NCI-H1436 treated with DMSO at 0.1 percent for 48 hours (cell line): ENCODE results near the gene DFFA.
A peak's percentile ranks its signal among the peaks of the same experiment; 100 is the strongest.
"Not testable (repeated sequence)": the region's sequence is repeated elsewhere in the genome, so short reads cannot be mapped to it uniquely, and the experiment has no call there.

Experiments used
- DNase-seq: peaks from one replicate; lab custom pipeline; 2025; lab: John Stamatoyannopoulos, UW

The DFFA gene

GRCh38 chr1:10504249-10504648 lies 31.9 kb upstream of the DFFA start:
- no peak for DNase-seq

DNA sequence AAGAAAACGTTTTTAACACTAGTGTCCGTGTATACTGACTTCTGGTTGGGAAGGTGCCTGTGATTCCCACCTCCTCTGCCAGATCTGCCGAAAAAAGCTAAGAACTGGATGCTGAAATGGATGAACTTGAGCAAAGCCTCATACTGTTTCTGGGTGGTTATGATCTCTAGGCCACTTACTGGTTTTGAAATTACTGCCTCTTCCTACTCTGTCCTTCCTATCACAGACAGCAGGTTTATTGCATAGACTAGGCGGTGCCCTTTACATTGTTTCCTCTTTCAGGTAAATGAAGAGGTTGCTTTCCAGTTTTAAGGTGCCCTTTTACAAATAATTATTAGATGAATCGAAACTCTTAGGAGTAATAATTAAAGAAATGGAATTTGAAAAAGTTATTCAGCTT lies 29.9 kb upstream of the DFFA start:
- no peak for DNase-seq

DNA sequence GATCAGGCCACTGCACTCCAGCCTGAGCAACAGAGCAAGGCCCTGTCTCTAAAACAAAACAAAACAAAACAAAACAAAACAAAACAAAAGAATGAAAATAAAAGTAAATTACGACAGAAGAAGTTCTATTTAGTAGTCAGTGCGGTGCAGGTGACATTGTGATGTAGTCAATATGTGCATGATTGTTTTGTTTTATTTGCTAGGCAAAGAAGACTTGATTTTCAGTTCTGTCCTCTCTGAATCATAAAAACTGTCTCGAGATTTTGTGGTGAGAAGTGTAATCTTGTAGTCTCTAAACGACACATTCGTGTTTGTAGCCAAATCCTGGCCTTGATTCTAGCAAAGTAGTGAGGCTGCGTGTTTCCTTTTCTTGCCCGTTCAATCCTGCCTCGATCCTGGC lies 25.9 kb upstream of the DFFA start:
- DNase-seq: no peak

DNA sequence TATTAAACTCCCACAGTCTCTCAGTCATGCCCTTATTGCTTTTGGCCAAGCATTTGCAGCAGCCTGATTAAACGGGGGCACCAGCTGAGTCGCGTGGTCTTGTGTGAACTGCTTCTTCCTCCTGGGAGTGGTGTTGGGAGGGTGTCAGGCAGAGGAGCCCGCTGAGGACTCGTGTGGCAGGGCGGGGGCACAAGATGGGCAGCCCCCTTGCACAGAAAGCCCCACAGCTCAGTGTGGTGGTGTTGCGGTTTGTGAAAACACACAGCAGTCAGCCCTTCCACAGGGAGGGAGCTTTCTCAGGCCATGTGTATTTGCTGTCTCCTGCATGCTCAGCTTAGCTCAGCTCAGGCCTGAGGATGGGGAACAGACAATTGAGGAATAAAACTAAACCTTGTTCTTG lies 24.8 kb upstream of the DFFA start:
- no peak for DNase-seq

DNA sequence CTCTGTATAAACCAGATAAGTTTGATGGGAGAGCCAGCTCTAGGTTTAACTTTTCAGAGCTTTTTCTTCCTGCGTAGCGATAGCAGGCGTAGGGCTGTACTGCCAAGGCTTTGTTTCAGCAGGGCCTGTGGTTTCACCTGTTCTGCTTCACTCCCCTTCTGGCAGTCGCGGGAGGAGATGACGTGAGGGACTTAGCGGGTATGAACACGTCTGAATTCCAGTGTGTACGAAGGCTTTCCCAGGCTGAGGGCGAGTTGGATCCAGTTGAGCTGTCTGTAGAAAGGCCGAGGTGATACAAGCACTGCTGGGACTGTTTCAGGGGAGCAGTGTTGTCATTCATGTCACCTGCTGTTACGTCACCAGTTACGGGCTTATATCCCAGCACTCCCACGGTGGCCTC lies 23.6 kb upstream of the DFFA start:
- DNase-seq: no peak

- no peak for DNase-seq
Observed at GRCh38 chr1:10495475-10495817, 23.1 kb upstream of the DFFA start.

DNA sequence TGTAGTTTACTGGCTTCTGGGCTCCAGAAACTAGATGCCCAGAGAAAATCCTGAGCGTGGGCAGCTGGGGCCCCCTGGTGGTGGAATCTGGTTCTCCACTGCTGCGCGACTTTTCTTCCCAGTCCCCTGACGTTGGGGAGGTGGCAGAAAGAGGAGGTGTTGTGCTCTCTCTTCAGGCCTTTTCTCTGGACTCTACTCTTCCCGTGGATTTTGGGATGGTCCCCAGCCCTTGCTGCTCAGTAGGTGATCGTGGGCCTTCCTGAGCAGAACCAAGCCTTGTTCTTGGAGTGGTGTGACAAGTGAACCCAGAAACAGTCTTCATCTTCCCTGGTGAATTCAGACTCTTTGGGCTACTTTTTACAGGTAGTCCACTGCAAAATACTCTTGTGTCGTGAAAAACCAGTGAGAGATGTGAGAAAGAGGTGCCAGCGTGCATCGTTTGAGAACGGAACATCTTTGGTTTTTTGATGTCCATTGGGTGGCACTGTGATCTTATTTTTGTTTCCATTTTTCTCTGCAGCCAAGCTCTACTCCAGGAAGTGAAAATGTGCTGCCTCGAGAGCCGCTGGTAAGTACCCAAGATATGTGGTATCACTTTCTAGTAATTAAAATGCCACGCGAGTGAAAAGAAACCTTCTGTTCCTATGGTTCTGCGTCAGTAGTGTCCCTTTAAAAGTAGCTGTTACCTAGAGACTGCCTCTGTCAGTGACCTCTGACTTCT lies 22.6 kb upstream of the DFFA start:
- peak; percentile 23 for DNase-seq

DNA sequence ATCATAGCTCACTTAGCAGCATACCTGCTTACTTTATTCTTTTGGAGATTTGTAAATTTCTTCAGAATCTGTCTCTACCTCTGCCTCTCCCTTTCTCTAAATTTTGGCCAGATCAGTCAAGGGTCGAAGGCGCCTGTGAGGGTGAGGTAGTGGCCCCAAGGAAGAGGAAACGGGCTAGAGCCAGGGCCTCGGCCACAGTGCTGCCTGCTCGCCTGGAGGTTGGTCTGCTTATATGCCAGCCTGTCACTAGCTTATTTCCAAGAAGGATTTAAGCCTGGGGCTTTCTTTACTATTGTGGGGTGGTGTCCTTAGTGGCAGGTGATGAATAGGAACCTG lies 22.1 kb upstream of the DFFA start:
- no peak for DNase-seq

- DNase-seq: no peak
Observed at GRCh38 chr1:10490286-10490970, 18.1 kb upstream of the DFFA start.

DNA sequence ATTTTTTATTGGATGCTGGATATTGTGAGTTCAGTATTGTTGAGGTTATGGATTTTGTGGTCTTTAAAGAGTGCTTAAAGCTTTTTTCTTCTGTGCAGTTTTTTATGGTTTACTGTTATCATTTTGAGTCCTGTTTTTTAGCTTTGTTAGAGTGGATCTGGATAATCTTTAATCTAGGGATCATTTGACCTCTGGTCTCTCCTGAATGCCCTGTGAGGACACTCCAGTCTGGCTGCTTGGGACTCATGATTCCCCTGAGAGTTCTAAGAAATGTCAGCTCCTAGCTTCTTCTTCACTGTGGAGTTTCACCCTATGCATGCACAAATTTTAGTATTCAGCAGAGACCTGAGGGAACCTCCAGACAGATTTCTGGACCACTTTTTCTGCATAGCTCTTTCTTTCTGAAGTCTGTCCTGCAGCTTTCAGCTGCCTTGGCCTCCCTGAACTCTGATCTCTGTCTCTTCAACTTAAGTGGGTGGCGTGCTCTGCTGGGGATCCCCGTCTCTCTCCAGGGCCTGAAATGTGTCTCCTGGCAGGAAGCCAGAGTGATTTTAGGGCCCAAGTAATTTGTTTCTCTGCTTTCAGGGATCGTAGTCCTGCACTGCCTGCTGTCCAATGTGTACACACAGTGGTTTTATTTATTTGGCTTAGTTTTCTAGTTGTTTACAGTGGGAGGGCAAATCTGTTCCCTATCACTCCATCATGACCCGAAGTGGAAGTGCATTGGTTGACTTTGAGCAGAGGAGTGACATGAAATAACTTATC lies 17.1 kb upstream of the DFFA start:
- DNase-seq: no peak

- no peak for DNase-seq
Observed at GRCh38 chr1:10484521-10484920, 12.2 kb upstream of the DFFA start.

DNA sequence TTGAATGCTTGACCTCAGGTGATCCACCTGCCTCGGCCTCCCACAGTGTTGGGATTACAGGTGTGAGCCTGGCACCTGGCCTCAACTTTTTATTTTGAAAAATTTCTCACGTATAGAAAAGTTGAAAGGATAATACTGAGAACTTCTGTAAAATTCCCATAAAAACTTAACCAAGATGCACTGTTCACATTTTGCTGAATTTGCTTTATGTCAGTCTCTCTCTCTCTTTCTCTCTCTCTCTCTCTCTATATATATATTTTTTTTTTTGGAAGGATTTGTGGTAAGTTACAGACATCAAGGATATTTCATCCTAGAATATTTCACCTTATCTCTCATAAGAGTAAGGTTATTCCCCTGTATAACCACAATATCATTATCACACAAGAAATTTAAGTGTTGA lies 8.3 kb upstream of the DFFA start:
- DNase-seq: no peak

DNA sequence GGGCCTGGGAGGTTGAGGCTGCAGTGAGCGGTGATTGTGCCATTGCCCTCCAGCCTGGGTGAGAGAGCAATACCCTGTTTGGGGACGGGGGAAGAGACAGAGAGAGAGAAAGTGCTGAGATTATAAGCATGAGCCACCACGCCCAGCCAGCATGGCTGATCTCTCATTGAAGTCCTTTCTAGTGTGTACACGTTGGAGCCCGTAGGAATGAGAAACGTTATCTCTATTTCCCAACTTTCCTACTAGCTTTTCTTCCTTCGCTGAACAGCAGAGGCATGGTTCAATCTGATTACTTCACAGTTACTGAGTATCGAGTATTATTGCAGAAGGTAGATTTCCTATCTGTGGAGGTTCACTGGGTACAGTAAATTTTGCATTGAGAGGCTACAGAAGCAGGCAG lies 7.0 kb upstream of the DFFA start:
- DNase-seq: no peak

DNA sequence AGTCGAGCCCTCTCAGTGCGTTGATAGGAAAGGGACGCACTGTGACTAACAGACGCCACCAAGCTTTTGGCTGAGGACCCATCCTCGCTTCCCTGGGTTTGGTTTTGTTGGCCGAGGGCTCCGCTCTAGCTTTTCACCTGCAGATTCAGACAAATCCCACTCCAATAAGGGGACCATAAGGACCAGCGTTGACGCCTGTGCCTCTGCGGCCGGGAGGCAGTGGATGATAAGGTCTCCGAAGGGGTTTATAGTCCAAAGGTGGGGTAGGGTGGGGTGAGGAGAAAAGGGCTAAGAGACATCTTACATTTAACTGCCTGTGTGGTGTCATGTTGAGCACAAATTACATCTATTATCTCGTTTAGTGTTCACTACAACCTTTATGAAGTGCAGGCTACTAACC lies 3.2 kb upstream of the DFFA start:
- no peak for DNase-seq

DNA sequence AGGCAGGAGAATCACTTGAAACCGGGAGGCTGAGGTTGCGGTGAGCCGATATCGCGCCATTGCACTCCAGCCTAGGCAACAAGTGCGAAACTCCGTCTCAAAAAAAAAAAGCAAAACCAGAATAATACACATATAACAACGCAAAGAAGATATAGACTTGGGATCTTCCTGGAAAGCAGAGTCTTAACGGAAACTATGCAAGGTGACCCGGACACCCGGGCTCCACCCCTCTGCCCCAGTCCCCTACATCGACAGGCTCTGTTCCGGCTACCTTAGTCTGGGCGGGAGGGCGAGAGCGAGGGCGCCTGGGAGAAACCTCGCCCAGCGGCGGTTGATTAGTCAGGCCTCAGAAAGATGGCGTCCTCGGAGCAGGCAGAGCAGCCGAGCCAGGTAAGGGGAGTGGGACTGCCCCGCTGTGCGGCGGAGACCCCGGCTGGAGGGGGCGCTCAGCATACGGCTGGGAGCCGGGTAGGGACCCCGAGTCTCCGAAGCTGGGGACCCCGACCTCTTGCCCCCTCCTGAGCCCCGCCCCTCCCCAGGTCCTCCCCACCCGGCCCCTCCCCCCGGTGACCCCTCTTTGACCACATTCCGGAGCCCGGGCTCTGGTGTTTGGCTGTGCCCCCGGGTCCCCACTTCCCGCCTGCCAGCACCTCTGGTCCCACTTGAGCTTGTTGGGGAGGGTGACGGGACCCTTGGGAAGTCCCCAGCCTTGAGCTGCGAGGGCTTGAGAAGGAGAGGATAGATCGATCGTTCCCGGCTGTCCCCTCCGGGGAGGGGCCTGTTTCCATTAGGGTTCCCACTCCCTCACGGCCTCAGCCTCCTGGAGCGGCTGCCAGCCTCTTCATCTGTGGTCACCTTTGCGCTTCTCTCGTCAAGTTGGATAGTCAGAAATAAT lies 2.5 kb upstream of the DFFA start, which contains the start of gene PEX14:
PEX14 (plus strand) TSS at position 338 of the 895 bp plus-strand sequence; CDS start at position 355, 17 bp downstream.
- peak; percentile 18 for DNase-seq

DNA sequence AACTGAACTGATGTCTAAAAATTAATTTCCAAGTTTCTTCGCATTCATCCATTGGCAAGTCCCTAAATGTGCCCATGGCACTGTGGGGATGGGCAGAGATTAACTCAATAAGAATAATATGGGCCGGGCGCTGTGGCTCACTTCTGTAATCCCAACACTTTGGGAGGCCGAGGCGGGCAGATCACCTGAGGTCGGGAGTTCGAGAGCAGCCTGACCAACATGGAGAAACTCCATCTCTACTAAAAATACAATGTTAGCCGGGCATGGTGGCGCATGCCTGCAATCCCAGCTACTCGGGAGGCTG lies 1.9 kb upstream of the DFFA start:
- DNase-seq: not testable (repeated sequence)

GRCh38 chr1:10473145-10473765 lies 926 bp upstream of the DFFA start:
- no peak for DNase-seq

GRCh38 chr1:10471411-10472219 lies 714 bp downstream of the DFFA start:
- no peak for DNase-seq

GRCh38 chr1:10470043-10470442 lies 2.3 kb downstream of the DFFA start:
- DNase-seq: no peak

- no peak for DNase-seq
Observed at GRCh38 chr1:10467078-10467477, 5.3 kb downstream of the DFFA start.

GRCh38 chr1:10459184-10459583 lies 13.1 kb downstream of the DFFA start:
- DNase-seq: no peak
